ENCODE measurements around the gene GJB5.

The GJB5 gene

GRCh38 chr1:34795916-34796315 lies 41.1 kb downstream of the GJB5 start:
- no peak for TF ChIP-seq CTCF (IDR thresholded peaks at IDR 0.05; ENCODE audit: extremely low read depth, insufficient read depth, missing control alignments)
- in situ Hi-C loops (cut with MboI; ENCODE audit: low pct_unique_long_range_greater_than_20kb, low sequenced_read_pairs, unreplicated experiment) = no loop called here
- DNase-seq (ENCODE audit: low spot score) = no peak

GRCh38 chr1:34796990-34797389 lies 42.1 kb downstream of the GJB5 start:
- in situ Hi-C loops (cut with MboI; ENCODE audit: low pct_unique_long_range_greater_than_20kb, low sequenced_read_pairs, unreplicated experiment) = no loop called here
- DNase-seq (ENCODE audit: low spot score) = peak; percentile 64
- no peak for TF ChIP-seq CTCF (IDR thresholded peaks at IDR 0.05; ENCODE audit: extremely low read depth, insufficient read depth, missing control alignments)

- no peak for TF ChIP-seq CTCF (IDR thresholded peaks at IDR 0.05; ENCODE audit: extremely low read depth, insufficient read depth, missing control alignments)
- no peak for DNase-seq (ENCODE audit: low spot score)
- in situ Hi-C loops (cut with MboI; ENCODE audit: low pct_unique_long_range_greater_than_20kb, low sequenced_read_pairs, unreplicated experiment) = no loop called here
Measured at GRCh38 chr1:34800214-34800613, 45.4 kb downstream of the GJB5 start.

- DNase-seq (ENCODE audit: low spot score) = no peak
- in situ Hi-C loops (cut with MboI; ENCODE audit: low pct_unique_long_range_greater_than_20kb, low sequenced_read_pairs, unreplicated experiment) = no loop called here
Measured at GRCh38 chr1:34803770-34804169, 48.9 kb downstream of the GJB5 start.

GRCh38 chr1:34806396-34806795 lies 51.5 kb downstream of the GJB5 start:
- DNase-seq (ENCODE audit: low spot score) = no peak
- no peak for TF ChIP-seq CTCF (IDR thresholded peaks at IDR 0.05; ENCODE audit: extremely low read depth, insufficient read depth, missing control alignments)
- in situ Hi-C loops (cut with MboI; ENCODE audit: low pct_unique_long_range_greater_than_20kb, low sequenced_read_pairs, unreplicated experiment) = no loop called here

More at GRCh38 chr1:34803770-34804169, 48.9 kb downstream of the GJB5 start:
- TF ChIP-seq CTCF (IDR thresholded peaks at IDR 0.05; ENCODE audit: extremely low read depth, insufficient read depth, missing control alignments) = no peak

Measured in GM13977 (cell line).